Anterior cingulate cortex (tissue), 58 donors: ENCODE results near the gene IFT122.

Experiments used
- DNase-seq, 58 donors: peaks; one replicate each; lab custom pipeline; 2025; lab: John Stamatoyannopoulos, UW

The IFT122 gene

GRCh38 chr3:129435367-129435766 is 4.7 kb upstream of the IFT122 start:
- DNase-seq, result no peak

DNA sequence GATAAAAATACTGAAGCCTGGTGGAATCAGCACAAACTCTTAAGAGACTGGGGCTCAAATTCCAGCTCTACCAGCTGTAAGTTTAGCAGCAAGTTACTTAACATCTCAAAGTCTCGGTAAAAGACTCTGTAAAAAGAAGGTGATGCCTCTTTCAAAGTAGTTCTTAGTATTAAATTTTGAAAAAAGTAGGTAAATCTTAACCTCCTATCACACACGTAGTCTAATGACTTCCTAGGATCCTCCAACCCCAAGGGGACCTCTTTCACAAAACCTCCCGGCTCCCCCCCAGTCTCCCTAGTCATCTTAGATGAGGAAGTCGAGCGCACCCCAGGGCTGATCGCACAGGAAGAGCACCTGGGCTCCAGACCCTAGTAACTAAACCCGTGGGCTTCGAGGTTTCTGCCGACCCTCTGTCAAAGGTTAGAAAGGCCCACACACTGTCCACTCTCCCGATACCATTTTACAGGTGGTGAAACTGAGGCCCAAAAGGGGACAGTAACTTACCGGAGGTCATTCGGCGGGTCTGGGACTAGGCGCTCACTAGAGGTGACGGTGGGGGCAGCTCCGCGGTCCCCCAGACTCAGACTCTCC is 703 bp upstream of the IFT122 start:
- peak in 7 of 58 donors; percentile 22 to 70 (median 40) for DNase-seq

GRCh38 chr3:129440618-129441190 is 680 bp downstream of the IFT122 start:
- no peak for DNase-seq

GRCh38 chr3:129441215-129441614 is 1.2 kb downstream of the IFT122 start:
- no peak for DNase-seq

- DNase-seq, result peak in 27 of 58 donors; percentile 4 to 67 (median 26)
Measured at GRCh38 chr3:129441782-129442181, 1.8 kb downstream of the IFT122 start.

DNA sequence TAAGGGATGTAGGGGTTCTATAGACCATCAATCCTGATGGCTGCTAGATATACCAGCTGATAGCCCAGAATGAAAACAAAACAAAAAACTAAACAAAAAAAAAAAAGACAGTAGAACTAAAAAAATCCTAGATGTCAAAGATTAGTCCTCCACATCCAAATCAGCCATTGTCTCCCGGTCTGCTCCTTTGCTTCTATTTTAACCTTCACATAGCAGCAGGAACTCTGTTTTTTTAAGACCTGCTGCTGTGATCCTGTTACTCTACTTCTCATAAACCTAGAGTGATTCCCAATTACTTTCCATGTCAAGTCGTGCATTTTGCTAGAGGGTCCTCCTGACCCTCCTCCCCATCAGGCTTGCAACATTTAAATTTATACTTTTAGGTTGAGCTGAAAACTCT is 2.5 kb downstream of the IFT122 start:
- no peak for DNase-seq

DNA sequence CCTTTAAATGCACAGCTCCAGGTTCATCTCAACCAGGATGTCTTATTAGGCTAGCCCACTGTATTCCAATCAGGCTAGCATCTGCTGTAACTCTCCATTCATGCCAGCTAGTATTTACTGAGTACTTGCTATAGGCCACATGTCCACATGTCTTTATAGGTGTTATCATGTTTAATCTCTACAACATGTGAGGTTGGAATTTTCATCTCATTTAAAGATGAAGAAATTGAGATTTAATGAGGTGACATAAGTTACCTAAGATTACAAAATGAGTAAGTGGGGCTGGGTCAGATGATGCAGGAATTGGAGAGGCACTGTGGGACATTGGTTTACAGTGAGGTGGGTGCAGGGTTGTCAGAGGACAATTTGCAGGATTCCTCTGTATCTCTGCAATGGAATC is 2.9 kb downstream of the IFT122 start:
- no peak for DNase-seq

- no peak for DNase-seq
Measured at GRCh38 chr3:129445471-129445870, 5.4 kb downstream of the IFT122 start.

GRCh38 chr3:129446926-129447325 is 6.9 kb downstream of the IFT122 start:
- DNase-seq, result no peak

GRCh38 chr3:129448186-129448895 is 8.3 kb downstream of the IFT122 start:
- no peak for DNase-seq

DNA sequence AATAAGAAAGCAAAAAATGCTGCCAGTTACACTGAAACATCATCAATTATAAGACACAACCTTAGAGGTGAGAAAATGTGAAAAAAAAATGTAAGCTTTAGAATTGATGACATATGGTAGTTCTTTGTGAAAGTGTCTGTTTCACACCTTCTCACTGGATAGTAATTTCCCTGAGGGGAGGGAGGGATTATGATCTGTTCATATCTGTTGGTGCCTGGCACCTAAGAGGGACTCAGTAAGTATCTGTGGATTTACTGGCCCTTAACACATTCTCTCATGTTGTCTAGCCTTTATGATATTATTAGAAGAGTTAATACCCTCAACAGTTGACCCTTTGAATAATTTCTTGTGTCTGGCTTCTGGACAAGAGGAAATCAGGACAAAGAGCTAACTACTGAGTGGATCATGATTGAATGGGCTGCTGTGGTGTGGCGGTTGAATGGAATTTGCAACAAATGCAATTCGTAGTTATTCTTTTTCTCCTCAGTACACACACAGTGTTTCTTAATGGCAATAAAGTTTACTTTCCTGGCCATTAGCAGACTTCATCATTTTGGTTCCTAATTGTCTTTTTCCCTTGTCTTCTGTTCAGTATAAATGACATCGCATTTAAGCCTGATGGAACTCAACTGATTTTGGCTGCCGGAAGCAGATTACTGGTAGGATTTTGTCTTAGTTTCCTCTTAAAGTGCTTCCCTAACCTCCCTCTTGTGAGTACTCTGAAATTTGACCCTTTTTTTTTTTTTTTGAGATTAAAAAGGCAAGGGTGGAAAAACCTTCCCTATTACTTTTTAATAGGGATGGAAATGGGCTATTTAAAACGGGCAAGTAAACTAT is 9.5 kb downstream of the IFT122 start:
- DNase-seq, result no peak

DNA sequence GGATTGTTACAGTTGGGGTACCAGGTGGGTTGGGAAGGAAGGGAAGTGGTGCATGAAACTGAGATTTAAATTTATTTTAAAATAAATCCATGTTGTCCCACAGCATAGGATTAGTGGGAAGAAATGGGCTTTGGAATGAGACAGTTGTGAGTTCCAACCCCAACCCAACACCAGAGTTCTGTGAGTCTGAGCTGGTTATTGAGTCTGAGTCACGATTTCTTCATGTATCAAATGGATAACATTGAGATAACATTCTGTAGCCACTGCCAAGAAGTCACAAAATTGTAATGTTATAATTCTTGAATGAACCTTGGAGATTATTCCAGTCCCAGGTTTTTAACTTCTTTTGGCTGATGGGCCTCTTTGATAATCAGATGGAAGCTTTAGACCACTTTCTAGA is 13.7 kb downstream of the IFT122 start:
- DNase-seq, result no peak

- no peak for DNase-seq
Measured at GRCh38 chr3:129460155-129460554, 20.1 kb downstream of the IFT122 start.

DNA sequence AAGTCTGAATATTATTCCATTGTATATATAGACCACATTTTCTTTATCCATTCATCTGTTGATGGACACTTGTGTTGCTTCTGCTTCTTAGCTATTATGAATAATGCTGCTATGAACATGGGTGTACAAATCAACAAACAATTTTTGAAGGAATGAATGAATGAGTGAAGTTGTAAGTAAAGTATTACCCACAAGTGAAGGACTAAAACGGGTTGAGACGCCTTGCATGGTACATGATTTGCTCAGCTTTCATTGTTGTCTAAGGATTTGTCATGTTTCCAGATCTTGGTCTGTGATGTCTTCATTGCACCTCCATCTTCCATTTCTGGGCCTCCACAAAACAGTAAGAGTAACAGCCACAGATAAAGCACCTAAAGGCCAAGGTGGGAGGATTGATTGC is 20.5 kb downstream of the IFT122 start:
- no peak for DNase-seq

DNA sequence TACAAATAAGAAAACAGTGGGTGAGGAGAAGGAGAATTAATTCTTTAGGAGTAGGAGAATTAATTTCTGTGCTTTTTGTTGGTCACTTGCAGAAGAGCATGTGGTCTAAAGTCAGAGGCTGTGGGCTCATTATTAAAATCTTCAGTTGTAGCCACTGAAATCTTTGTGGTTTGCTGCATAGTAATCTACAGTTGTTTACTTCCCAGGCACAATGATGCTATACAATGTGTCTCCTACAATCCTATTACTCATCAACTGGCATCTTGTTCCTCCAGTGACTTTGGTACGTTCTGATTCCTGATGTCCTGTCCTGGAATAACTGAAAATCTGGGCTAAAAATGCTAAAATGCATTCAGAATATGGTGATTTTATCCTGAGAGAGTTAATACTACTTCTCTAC is 21.0 kb downstream of the IFT122 start:
- no peak for DNase-seq

DNA sequence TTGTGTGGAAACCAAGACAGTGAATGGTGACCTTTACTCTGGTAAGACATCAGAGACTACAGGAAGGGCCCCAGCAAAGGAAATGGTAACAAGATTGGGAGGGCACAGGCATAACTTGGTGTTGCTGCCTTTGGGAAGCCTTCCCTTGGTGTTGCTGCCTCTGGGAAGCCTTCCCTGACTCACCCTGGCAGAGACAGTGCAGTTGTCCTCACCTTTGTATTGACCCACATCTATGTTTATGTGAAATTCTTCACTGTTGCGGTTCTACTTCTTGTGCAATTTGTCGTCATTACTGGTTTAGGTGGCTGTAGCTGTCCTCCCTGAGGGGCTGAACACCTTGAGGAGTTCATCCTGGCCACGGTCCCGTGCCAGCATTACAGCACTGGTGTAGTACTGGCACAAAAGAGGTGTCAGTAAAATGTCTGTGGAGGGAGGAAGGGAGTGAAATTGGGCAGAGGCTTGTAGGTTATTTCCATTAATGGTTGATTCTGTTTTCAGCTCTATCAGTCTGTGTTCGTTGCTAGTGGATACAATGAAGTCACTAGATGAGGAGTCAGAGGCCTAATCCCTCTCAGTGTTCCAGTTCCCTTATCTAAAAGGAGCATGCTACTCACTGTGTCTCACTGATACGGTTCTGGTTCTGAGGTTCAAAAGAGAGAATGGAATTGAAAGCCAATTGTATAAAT is 21.6 kb downstream of the IFT122 start:
- no peak for DNase-seq

DNA sequence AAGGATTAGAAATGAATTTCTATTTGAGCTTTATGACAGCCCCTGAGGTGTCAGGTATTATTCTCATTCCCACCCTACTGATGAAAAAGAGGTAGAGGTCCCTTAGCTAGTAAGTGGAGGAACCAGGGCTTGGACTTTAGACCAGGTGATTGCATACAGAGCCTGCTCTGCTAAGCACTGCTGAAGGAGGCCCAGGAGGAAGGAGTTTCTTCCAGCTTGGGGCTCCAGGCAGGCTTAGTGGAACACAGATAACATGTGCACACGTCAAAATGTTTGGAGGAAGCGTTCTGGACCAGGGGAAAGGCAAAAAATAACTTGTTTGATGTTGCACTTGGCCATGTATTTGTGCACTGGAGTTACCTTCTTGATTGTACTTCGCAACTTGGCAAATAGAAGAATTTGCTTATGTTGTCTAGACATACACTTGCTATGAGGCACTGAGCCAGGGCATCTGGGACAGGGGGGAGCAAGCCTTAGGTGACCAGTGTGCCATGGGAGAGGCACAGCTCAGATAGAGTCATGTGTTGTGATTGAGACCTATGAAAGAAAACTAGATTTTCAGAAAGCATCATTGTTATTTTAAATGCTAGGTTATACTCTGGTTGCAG is 22.4 kb downstream of the IFT122 start:
- DNase-seq, result no peak

DNA sequence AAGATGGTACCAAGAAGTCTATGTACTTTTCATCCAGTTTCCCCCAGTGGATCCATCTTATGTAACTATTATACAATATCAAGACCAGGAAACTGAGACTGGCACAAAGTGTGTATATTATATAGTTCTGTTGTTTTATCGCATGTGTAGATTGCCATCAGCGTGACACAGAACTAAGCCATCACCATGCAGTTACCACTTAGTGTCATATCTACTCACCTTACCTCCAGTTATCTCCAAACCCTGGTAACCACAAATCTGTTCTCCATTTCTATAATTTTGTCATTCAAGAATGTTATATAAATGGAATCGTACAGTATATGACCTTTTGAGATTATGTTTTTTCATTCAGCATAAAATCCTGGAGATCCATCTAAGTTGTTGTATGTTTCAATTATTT is 23.1 kb downstream of the IFT122 start:
- no peak for DNase-seq

GRCh38 chr3:129463716-129464115 is 23.7 kb downstream of the IFT122 start:
- peak in 5 of 58 donors; percentile 6 to 46 (median 18) for DNase-seq

GRCh38 chr3:129467932-129468331 is 27.9 kb downstream of the IFT122 start:
- DNase-seq, result no peak
